GM21447 (cell line): ENCODE measurements around the gene BPTF.
"Not testable (repeated sequence)": the region's sequence is repeated elsewhere in the genome, so short reads cannot be mapped to it uniquely, and the experiment has no call there.

Source experiments
- ATAC-seq: cut with Tn5 transposase; IDR thresholded peaks from one replicate; pipeline ENCODE4 v1.9.1; 2021; ENCODE audit not compliant: unreplicated experiment

Gene BPTF, protein sequence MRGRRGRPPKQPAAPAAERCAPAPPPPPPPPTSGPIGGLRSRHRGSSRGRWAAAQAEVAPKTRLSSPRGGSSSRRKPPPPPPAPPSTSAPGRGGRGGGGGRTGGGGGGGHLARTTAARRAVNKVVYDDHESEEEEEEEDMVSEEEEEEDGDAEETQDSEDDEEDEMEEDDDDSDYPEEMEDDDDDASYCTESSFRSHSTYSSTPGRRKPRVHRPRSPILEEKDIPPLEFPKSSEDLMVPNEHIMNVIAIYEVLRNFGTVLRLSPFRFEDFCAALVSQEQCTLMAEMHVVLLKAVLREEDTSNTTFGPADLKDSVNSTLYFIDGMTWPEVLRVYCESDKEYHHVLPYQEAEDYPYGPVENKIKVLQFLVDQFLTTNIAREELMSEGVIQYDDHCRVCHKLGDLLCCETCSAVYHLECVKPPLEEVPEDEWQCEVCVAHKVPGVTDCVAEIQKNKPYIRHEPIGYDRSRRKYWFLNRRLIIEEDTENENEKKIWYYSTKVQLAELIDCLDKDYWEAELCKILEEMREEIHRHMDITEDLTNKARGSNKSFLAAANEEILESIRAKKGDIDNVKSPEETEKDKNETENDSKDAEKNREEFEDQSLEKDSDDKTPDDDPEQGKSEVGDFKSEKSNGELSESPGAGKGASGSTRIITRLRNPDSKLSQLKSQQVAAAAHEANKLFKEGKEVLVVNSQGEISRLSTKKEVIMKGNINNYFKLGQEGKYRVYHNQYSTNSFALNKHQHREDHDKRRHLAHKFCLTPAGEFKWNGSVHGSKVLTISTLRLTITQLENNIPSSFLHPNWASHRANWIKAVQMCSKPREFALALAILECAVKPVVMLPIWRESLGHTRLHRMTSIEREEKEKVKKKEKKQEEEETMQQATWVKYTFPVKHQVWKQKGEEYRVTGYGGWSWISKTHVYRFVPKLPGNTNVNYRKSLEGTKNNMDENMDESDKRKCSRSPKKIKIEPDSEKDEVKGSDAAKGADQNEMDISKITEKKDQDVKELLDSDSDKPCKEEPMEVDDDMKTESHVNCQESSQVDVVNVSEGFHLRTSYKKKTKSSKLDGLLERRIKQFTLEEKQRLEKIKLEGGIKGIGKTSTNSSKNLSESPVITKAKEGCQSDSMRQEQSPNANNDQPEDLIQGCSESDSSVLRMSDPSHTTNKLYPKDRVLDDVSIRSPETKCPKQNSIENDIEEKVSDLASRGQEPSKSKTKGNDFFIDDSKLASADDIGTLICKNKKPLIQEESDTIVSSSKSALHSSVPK (N-terminal part only)

DNA sequence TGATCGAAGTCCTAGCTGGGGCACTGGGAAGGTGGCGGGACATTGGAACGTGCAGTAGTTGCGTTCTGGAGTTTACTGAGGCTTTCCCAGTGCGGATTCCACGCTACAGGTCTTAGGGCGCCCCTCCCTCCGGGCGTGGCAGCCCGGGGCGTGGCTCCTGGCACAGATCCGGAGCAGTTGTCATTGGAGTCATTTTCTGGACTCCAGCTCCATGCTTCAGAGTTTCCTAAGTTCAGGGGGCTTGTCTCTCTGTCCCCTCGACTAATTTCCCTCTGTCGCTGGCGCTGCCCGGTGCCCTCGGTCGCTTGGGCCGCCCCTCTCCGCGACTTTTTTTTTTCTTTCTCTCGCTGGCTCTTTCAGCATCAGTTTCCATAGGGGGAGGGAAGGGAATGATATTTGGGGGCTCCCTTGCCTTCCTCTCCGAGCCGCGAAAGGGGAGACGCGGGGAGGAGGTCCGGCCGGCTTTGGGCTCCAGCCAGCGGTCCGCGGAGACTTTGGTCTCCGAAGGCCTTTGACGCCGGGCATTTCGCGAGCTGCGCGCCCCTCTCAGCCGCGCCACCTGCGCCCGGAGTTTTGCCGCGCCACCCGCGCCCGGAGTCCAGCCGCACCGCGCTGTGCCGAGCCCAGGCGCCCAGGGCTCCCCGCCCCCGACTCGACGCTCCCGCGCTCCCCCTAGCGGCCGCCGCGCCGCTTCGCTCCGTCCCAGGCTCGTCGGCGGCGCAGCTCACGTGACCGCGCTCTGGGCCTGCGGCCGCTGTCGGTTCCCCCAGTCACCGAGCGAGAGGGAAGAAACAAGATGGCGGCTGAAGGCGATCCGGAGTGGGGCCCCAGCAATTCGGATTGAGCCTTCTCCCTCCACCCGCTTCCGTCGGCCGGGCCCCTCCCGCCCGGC, at the start of gene BPTF:
Gene BPTF (plus strand): TSS at position 769 of the 892 bp plus-strand sequence. CDS start 222 bp downstream, outside the sequence.
- ATAC-seq, result peak; percentile 71

DNA sequence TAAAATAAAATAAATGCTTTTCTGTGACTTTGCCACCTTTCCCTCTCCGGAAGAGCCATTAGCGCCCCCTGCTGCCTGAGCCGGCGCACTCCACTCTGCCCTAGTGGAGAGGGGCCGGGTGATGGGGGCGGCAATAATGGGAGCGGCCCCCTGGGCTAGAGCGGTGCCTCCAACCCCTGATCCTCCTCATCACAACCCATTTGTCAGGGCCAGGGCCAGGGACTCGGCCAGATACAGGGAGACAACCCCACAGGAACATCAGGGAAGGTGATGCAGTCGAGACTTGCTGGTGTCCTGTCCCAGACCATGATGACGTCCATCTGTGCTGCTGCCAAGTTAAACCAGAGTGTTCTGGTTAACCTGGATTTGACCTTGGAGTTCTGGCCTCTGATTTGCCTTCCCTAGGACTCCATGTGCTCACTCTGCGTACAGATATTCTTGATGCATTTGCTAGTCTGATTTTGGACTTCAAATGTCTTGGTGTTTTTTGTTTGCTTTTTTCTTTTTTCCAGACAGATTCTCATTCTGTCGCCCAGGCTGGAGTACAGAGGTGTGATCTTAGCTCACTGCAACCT, 46.1 kb upstream of the BPTF start:
- ATAC-seq, result no peak

DNA sequence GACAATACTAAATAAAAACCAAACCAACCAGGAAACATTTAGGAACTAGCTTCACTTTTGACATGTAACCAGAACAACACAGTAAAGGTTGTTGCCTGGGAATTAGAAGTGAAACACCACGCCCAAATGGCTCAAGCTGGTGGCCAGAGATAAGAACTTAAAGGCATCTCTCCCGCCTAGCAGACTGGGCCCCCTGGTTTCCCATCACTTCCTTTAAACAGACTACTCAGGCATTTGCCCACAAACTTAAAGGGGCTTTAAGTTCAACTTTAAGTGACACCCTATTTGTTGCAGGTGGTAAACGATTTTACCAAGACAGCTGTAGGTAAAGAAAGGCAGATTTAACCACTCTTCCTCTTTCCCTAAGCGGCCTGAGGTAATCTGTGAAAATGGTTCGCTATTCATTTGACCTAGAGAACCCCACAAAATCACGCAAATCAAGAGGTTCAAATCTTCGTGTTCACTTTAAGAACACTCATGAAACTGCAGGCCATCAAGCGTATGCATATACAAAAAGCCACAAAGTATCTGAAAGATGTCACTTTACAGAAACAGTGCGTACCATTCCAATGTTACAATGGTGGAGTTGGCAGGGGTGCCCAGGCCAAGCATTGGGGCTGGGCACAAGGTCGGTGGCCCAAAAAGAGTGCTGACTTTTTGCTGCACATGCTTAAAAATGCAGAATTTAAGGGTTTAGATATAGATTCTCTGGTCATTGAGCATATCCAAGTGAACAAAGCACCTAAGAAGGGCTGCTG, 40.8 kb upstream of the BPTF start:
- no peak for ATAC-seq

DNA sequence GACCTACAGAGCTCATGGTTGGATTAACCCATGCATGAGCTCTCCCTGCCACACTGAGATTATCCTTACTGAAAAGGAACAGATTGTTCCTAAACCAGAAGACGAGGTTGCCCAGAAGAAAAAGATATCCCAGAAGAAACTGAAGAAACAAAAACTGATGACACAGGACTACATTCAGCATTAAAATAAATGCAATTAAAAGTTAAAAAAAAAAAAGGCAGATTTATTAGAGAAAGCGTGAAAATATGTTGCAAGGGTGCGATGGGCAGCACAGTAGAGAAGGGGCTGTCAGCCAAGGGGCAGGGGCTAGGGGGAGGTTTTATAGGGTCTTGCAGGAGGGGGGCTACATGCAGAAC, 40.2 kb upstream of the BPTF start:
- ATAC-seq, result no peak

DNA sequence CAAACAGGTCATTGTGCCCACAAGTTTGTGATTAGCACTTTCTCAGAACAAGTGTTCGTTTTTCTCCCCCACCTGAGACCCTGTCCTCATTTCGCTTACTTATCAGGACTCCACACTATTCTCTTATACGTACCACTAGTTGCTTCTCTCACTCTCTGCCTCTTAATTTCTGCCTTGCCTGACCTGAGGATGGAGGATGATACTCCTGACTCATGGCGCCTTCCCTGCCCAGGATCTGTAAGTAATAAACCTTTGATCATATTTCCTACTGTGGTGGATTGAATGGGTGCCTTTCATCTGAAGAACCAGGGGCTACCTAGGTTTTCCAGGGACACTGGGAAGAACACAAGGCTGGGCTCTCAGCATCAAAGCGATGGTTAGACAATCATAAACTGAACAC, 39.8 kb upstream of the BPTF start:
- no peak for ATAC-seq

DNA sequence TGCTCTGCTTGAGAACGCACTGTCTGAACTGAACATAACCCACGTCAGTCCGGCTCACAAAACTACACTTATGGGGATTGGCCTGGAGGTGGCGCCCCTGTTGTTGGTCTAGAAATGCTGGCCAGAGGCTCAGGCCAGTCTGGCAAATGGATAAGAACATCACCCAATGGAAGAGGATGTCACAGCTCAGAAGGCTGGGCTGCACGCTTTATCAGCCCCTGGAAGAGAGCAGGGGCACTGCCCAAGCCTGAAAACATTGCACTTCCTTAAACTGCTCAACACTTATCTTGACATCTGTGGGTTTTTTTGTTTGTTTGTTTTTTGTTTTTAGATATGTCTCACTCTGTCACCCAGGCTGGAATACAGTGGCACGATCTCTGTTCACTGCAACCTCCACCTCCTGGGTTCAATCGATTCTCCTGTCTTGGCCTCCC, 24.8 kb upstream of the BPTF start:
- peak; percentile 90 for ATAC-seq

DNA sequence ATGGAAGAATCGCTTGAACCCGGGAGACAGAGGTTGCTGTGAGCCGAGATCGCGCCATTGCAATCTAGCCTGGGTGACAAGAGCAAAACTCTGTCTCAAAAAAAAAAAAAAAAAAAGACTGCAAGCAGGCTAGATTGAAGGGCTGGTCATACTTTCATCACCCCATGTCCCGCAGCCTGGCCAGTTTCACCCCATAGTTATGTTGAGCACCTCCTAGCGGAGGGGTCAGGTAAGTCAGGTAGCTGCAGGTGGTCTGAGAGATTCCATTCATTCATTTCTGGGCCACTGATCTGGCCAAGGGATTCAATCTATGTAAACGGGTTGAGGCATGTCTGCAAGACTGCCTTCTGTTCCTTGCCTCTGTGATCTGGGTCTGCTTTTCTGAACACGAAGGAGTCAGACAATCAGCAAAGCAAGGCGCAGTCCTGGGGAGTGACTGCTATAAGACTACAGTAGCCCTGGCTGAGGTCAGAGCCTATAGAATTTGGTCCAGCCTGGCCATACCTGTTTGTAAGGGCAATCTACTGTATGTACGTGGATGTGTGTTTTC, 23.6 kb upstream of the BPTF start:
- ATAC-seq, result no peak

DNA sequence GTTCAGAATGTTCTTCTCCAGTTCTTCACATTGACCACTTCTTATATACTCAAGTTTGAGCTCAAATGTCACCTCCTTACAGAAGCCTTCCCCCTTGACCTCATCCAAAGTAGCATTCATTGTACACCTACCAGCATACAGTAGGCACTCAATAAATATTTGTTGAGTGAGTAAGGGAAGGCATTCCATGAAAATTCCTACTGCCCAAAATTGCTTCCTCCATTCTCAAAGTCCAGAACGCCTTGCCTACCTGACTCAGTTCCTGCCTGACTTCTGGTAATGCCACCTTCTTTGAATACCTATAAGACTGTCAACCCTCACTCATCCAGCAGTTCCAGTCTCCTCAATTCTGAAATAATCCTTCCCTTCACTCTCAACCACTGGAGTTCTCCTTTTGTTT, 14.8 kb upstream of the BPTF start:
- ATAC-seq, result no peak

DNA sequence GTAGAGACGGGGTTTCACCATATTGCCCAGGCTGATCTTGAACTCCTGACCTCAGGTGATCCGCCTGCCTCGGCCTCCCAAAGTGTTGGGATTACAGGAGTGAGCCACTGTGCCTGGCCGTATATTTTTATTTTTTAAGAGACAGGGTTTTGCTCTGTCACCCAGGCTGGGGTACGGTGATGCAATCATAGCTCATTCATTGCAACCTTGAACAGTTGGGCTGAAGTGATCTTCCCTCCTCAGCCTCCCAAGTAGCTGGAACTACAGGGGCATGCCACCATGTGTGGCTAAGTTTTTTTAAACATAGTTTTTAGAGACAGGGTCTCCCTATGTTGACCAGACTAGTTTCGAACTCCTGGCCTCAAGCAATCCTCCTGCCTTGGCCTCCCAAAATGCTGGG, 12.9 kb upstream of the BPTF start:
- ATAC-seq, result not testable (repeated sequence)

DNA sequence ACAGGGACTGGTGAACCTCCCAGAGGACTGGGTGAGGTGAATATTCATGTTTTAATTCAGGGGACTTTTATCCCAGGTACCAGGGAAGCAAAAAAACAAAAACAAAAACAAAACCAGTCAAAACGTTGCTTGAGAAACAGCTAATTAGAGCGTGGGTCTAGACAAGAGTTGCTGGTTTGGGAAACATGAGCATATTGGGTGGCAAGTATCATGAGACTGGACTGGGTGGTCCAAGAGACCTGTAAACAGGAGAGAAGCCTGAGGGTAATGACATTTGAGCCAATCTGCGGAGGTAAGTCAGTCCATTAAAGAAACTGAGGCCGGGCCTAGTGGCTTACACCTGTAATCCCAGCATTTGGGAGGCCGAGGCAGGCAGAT, 11.5 kb upstream of the BPTF start:
- no peak for ATAC-seq

DNA sequence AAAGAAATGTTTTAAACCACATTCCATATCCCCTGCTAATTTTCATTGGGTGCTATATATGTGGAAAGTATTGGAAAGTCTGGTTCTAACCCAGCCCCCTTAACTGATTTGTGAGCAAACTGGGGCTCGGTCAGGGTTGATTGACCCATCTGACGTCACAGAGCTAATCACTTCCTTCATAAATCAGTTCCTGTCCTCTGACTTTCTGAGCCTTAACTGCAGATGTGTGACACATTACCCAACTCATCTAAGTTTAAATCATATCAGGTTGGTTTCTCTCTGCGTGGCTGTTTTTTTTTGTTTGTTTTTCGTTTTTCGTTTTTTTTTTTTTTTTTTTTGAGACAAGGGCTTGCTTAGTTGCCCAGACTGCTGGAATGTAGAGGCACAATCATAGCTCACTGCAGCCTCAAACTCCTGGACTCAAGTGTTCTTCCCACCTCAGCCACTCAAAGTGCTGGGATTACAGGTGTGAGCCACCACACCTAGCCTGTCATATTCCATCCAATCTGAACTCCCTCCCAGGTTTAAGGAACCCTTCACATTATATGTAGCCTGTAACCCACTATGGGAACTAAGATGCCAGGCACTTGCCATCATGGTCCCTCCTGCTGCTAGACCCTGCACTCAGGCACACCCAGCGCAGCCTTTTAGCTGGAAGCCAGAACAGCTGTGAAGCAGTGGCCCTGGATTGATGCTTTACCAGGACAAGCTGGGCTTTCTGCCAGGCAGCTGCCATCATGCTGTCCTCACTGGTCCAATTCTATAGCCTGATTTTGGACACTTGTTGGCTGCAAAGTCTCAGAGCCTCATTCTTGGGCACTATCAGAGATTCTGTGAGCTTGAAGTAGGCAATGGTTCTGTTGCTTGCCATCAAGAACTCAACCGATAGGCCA, 6.9 kb upstream of the BPTF start:
- ATAC-seq, result peak; percentile 69

DNA sequence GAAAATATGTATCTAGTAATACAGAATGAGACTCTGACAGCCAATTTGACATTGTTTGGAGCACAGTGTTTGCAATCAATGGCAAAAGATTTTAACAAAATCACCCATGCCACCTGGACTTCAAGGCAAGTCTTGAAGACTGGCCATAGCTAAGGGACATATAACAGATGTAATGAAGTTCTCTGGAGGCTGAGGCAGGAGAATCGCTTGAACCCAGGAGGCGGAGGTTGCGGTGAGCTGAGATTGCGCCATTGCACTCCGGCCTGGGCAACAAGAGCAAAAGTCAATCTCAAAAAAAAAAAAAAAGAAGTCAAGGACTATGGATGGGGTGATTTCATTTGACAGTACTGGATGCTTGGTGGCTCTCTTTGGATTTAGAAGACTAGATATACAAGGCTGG, 5.6 kb upstream of the BPTF start:
- no peak for ATAC-seq

DNA sequence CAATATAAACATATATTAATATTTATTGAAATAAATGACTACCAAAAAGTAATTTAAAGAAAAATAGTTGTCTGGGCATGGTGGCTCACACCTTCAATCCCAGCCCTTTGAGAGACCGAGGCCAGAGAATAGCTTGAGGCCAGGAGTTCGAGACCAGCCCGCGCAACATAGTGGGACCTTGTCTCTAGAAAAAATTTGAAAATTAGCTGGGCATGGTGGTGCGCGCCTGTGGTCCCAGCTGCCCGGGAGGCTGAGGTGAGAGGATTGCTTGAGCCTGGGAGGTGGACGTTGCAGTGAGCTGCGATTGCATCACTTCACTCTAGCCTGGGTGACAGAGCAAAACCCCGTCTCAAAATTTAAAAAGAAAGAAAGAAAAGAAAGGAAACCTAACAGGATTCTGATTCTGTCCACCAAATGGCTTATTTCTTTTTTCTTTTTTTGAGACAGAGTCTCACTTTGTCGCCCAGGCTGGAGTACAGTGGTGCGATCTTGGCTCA, 3.4 kb upstream of the BPTF start:
- no peak for ATAC-seq

DNA sequence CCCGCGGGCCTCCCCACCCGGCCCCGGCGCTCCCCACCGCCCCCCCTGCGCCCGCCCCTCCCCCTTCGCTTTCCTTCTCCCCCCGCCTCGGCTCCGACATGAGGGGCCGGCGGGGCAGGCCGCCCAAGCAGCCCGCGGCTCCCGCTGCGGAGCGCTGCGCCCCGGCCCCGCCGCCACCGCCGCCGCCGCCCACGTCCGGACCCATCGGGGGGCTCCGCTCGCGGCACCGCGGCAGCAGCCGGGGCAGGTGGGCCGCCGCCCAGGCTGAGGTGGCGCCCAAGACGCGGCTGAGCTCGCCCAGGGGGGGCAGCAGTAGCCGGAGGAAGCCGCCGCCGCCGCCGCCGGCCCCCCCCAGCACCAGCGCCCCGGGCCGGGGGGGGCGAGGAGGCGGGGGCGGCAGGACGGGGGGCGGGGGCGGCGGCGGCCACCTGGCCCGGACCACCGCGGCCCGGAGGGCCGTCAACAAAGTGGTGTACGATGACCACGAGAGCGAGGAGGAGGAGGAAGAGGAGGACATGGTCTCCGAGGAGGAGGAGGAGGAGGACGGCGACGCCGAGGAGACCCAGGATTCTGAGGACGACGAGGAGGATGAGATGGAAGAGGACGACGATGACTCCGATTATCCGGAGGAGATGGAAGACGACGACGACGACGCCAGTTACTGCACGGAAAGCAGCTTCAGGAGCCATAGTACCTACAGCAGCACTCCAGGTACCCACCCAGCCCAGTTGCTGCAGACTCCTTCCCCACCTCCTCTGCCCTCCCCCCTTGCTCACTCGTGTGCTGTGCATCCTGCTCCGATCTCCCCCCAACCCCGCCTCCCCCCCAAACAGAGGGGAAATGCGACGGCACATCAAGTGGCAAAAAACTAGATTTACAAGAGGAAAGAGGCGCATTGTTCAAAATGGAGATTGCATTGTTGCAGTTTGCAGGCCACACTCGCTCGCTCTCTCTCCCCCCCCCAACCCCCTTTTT, 611 bp downstream of the BPTF start:
- ATAC-seq, result peak; percentile 38

DNA sequence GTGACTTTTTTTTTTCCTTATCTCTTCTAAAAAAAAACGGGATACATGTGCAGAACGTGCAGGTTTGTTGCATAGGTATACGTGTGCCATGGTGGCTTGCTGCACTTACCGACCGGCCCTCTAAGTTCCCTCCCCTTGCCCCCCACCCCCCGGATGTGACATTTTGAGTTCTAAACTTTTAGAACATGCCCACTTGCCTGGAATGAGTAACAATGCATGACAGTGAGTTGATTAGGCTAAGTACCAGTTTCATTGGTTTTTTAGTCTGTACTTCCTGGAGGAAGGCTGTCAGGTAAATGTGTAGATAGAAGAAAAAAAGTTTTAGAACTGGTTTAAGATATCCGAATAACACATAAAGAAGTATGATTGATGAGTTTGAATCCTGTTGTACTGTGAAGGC, 4.0 kb downstream of the BPTF start:
- no peak for ATAC-seq

DNA sequence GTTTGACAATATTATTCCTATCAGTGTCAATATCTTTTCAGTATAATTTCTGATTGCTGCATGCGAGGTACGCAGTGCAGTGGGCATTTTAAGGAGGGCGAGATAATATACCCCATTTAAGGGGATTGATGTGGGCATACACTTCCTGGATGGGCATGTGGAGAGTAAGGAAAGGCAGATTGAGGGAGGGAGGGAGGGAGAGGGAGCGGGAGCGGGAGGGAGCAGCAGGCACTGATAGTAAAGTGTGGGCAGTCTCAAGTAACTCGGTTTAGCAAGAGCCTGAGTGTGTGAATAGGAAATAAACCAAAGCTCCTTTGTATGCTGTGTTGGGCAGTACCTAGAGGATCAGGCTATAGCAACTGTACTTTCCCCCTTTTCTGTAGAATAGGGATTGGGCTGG, 5.1 kb downstream of the BPTF start:
- ATAC-seq, result no peak

DNA sequence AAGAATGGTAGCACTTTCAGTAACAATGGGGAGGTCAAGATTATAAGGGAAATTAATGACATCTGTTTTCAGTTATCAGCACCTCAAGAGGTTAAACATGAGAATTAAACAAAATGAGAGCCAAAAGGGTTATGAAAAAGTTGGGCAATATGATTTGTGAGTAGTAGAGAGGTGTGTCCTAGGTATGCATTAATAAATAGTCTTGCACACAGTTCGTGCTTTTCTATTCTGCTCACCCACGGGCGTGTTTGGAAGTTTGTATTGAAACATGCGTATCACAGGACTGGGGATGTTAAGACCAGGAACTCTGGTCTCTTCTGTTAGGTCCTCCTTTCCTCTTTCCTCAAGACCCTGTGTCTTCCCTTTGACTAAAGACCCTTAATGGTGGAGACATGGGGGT, 6.0 kb downstream of the BPTF start:
- ATAC-seq, result no peak
